Measurements from ENCODE around the gene YAP1.

YAP1 gene

GRCh38 chr11:102112509-102112821 lies 2.2 kb downstream of the YAP1 start:
- no peaks in the 10 kb centered on the region for H3K4me1 ChIP-seq (ENCODE audit: low read length)
- no peaks in the 10 kb centered on the region for H4K20me1 ChIP-seq (ENCODE audit: insufficient read depth, low read length)
- H2AFZ ChIP-seq (ENCODE audit: low read length) = no peak overlapping the region
- no peak overlapping the region for H3K27ac ChIP-seq (ENCODE audit: low read length)
- no peak for TF ChIP-seq EZH2 (optimal IDR thresholded peaks at IDR 0.05; ENCODE audit: low read depth, low read length)
- TF ChIP-seq EZH2phosphoT487 (IDR thresholded peaks at IDR 0.05; ENCODE audit: low read length) = no peak
- TF ChIP-seq CTCF (IDR thresholded peaks at IDR 0.05; ENCODE audit: low read length) = no peak
- H3K4me3 ChIP-seq (ENCODE audit: low read length) = no peak overlapping the region
- H3K79me2 ChIP-seq (ENCODE audit: low read length) = no peaks in the 10 kb centered on the region
- no peaks in the 10 kb centered on the region for H3K36me3 ChIP-seq (replicated peaks; ENCODE audit: insufficient read depth, low read length)
- H3K9me3 ChIP-seq (replicated peaks; ENCODE audit: insufficient read depth, low read length) = no peaks in the 10 kb centered on the region
- H3F3A ChIP-seq (ENCODE audit: insufficient read depth, low read length) = no peaks in the 10 kb centered on the region
- H3K9ac ChIP-seq (ENCODE audit: low read length) = no peak overlapping the region
- no peaks in the 10 kb centered on the region for H3K27me3 ChIP-seq (replicated peaks; ENCODE audit: insufficient read depth, low read length)
- no peak overlapping the region for H3K4me2 ChIP-seq (ENCODE audit: low read depth, low read length)
- DNase-seq = no peak
- no peaks in the 10 kb centered on the region for H3K9me2 ChIP-seq (replicated peaks; ENCODE audit: insufficient read depth, low read length)

GRCh38 chr11:102114032-102114431 lies 3.8 kb downstream of the YAP1 start:
- no peak for DNase-seq
- no peak overlapping the region for H3K27ac ChIP-seq (ENCODE audit: low read length)
- no peaks in the 10 kb centered on the region for H3F3A ChIP-seq (ENCODE audit: insufficient read depth, low read length)
- no peaks in the 10 kb centered on the region for H3K9me2 ChIP-seq (replicated peaks; ENCODE audit: insufficient read depth, low read length)
- H3K79me2 ChIP-seq (ENCODE audit: low read length) = no peaks in the 10 kb centered on the region
- H3K4me2 ChIP-seq (ENCODE audit: low read depth, low read length) = no peak overlapping the region
- H3K9me3 ChIP-seq (replicated peaks; ENCODE audit: insufficient read depth, low read length) = no peaks in the 10 kb centered on the region
- H2AFZ ChIP-seq (ENCODE audit: low read length) = no peak overlapping the region
- H3K36me3 ChIP-seq (replicated peaks; ENCODE audit: insufficient read depth, low read length) = no peaks in the 10 kb centered on the region
- no peak overlapping the region for H3K4me3 ChIP-seq (ENCODE audit: low read length)
- TF ChIP-seq EZH2 (optimal IDR thresholded peaks at IDR 0.05; ENCODE audit: low read depth, low read length) (no peak), EZH2phosphoT487 (IDR thresholded peaks at IDR 0.05; ENCODE audit: low read length) (no peak), CTCF (IDR thresholded peaks at IDR 0.05; ENCODE audit: low read length) (no peak)
- no peak overlapping the region for H3K9ac ChIP-seq (ENCODE audit: low read length)
- no peaks in the 10 kb centered on the region for H4K20me1 ChIP-seq (ENCODE audit: insufficient read depth, low read length)
- H3K4me1 ChIP-seq (ENCODE audit: low read length) = no peaks in the 10 kb centered on the region
- H3K27me3 ChIP-seq (replicated peaks; ENCODE audit: insufficient read depth, low read length) = no peaks in the 10 kb centered on the region

- Histone ChIP-seq H3K36me3 (replicated peaks; ENCODE audit: insufficient read depth, low read length) (no peaks in the 10 kb centered on the region), H3K9ac (ENCODE audit: low read length) (no peak overlapping the region), H3F3A (ENCODE audit: insufficient read depth, low read length) (no peaks in the 10 kb centered on the region), H2AFZ (ENCODE audit: low read length) (no peak overlapping the region), H3K79me2 (ENCODE audit: low read length) (no peaks in the 10 kb centered on the region), H3K9me3 (replicated peaks; ENCODE audit: insufficient read depth, low read length) (no peaks in the 10 kb centered on the region), H3K27me3 (replicated peaks; ENCODE audit: insufficient read depth, low read length) (no peaks in the 10 kb centered on the region), H3K9me2 (replicated peaks; ENCODE audit: insufficient read depth, low read length) (no peaks in the 10 kb centered on the region), H3K4me2 (ENCODE audit: low read depth, low read length) (no peak overlapping the region), H3K27ac (ENCODE audit: low read length) (no peak overlapping the region), H3K4me3 (ENCODE audit: low read length) (no peak overlapping the region), H3K4me1 (ENCODE audit: low read length) (no peaks in the 10 kb centered on the region), H4K20me1 (ENCODE audit: insufficient read depth, low read length) (no peaks in the 10 kb centered on the region)
- DNase-seq = no peak
- TF ChIP-seq EZH2phosphoT487 (IDR thresholded peaks at IDR 0.05; ENCODE audit: low read length) (no peak), EZH2 (optimal IDR thresholded peaks at IDR 0.05; ENCODE audit: low read depth, low read length) (no peak), CTCF (IDR thresholded peaks at IDR 0.05; ENCODE audit: low read length) (no peak)
Observed at GRCh38 chr11:102115557-102115956, 5.3 kb downstream of the YAP1 start.

Data from MM.1S (cell line).